ENCODE measurements around the gene CDK18. TPM values are rescaled to one million over a fixed set of nuclear protein-coding genes. Genes with fewer than 3 reads are reported as not detected.
A peak's percentile ranks its signal among the peaks of the same experiment; 100 is the strongest.

Gene CDK18
- total RNA-seq: 3.0 and 4.5 TPM in 2 replicates
- long read RNA-seq: 0 reads

GRCh38 chr1:205504311-205505075, at the start of gene CDK18:
Gene CDK18 (plus strand): TSS chr1:205504669. CDS start chr1:205523168, 18,499 bp downstream.
- TF ChIP-seq CTCF (IDR thresholded peaks at IDR 0.05): no peak
- H3K36me3 Mint-ChIP-seq (ENCODE audit: unreplicated experiment): no peaks in the 10 kb centered on the region
- peak within 1 kb of the TSS; percentile 67 for H3K4me3 Mint-ChIP-seq (ENCODE audit: unreplicated experiment)
- H3K27ac Mint-ChIP-seq (ENCODE audit: unreplicated experiment): no peak within 1 kb of the TSS
- H3K4me1 Mint-ChIP-seq (ENCODE audit: unreplicated experiment): peaks cover 18% of the 10 kb centered on the region
- peaks cover 28% of the 10 kb centered on the region for H3K27me3 Mint-ChIP-seq (ENCODE audit: unreplicated experiment)
- no peaks in the 10 kb centered on the region for H3K9me3 Mint-ChIP-seq (ENCODE audit: unreplicated experiment)
- no peak for DNase-seq (ENCODE audit: extremely low spot score, unreplicated experiment)

- no peak overlapping the region for H3K4me3 Mint-ChIP-seq (ENCODE audit: unreplicated experiment)
Measured at GRCh38 chr1:205454903-205455335, 49.5 kb upstream of the CDK18 start.

GRCh38 chr1:205455581-205456382, 48.7 kb upstream of the CDK18 start, which contains the start of gene BLACAT1:
Gene BLACAT1 (minus strand): TSS chr1:205456045.
- peaks cover 77% of the 10 kb centered on the region for H3K27me3 Mint-ChIP-seq (ENCODE audit: unreplicated experiment)
- no peaks in the 10 kb centered on the region for H3K9me3 Mint-ChIP-seq (ENCODE audit: unreplicated experiment)
- DNase-seq (ENCODE audit: extremely low spot score, unreplicated experiment): no peak
- peaks cover 5% of the 10 kb centered on the region for H3K4me1 Mint-ChIP-seq (ENCODE audit: unreplicated experiment)
- peak within 1 kb of the TSS; percentile 18 for H3K4me3 Mint-ChIP-seq (ENCODE audit: unreplicated experiment)
- TF ChIP-seq CTCF (IDR thresholded peaks at IDR 0.05): no peak
- no peak within 1 kb of the TSS for H3K27ac Mint-ChIP-seq (ENCODE audit: unreplicated experiment)
- H3K36me3 Mint-ChIP-seq (ENCODE audit: unreplicated experiment): no peaks in the 10 kb centered on the region

More at GRCh38 chr1:205454903-205455335, 49.5 kb upstream of the CDK18 start:
- Mint-ChIP-seq H3K4me1 (ENCODE audit: unreplicated experiment) (peaks cover 5% of the 10 kb centered on the region), H3K27ac (ENCODE audit: unreplicated experiment) (no peak overlapping the region), H3K9me3 (ENCODE audit: unreplicated experiment) (no peaks in the 10 kb centered on the region), H3K27me3 (ENCODE audit: unreplicated experiment) (peaks cover 78% of the 10 kb centered on the region), H3K36me3 (ENCODE audit: unreplicated experiment) (no peaks in the 10 kb centered on the region)
- no peak for DNase-seq (ENCODE audit: extremely low spot score, unreplicated experiment)
- TF ChIP-seq CTCF (IDR thresholded peaks at IDR 0.05): no peak

GRCh38 chr1:205456383-205456867, 48.0 kb upstream of the CDK18 start:
- TF ChIP-seq CTCF (IDR thresholded peaks at IDR 0.05): no peak
- no peak for DNase-seq (ENCODE audit: extremely low spot score, unreplicated experiment)
- H3K36me3 Mint-ChIP-seq (ENCODE audit: unreplicated experiment): no peaks in the 10 kb centered on the region
- H3K4me1 Mint-ChIP-seq (ENCODE audit: unreplicated experiment): peaks cover 5% of the 10 kb centered on the region
- peaks cover 77% of the 10 kb centered on the region for H3K27me3 Mint-ChIP-seq (ENCODE audit: unreplicated experiment)
- H3K4me3 Mint-ChIP-seq (ENCODE audit: unreplicated experiment): peak overlapping the region; percentile 18
- no peaks in the 10 kb centered on the region for H3K9me3 Mint-ChIP-seq (ENCODE audit: unreplicated experiment)
- no peak overlapping the region for H3K27ac Mint-ChIP-seq (ENCODE audit: unreplicated experiment)

Measured in osteocyte (in vitro differentiated cells).